GM21576 (cell line): ENCODE results near the gene KATNB1.
"Not testable (repeated sequence)": the region's sequence is repeated elsewhere in the genome, so short reads cannot be mapped to it uniquely, and the experiment has no call there.

ENCODE experiments used
- ATAC-seq: cut with Tn5 transposase; IDR thresholded peaks from one replicate; pipeline ENCODE4 v1.9.1; 2021; ENCODE audit warnings: mild to moderate bottlenecking, moderate library complexity; ENCODE audit not compliant: unreplicated experiment

KATNB1 gene

DNA sequence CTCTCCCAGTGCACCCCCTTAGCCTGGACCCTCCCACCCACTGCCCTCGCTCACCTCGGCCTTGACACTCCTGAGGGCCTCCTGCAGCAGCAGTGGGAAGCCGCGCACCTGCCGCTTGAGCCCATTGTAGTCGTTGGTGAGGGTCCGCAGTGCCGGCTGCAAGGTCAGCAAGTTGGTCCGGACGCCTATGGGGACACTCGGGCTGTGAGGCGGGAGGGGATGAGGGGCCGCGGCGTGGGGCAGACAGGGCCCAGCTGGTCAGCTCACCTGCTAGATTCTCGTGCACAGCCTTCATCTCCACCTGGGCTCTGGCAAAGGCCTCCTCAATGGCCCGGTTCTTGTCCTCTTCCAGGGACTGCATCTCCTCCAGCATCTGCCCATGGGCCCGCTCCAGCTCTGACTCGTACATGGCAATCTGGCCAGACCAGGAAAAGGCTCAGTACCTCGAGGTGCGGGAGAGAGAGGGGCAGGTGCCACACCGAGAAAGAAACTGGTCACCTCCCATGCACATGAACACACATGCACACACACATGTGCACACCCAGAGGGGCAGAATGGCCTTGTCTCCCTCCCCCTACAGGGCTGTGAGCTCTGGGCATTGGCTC is 34.1 kb downstream of the KATNB1 start:
- no peak for ATAC-seq

DNA sequence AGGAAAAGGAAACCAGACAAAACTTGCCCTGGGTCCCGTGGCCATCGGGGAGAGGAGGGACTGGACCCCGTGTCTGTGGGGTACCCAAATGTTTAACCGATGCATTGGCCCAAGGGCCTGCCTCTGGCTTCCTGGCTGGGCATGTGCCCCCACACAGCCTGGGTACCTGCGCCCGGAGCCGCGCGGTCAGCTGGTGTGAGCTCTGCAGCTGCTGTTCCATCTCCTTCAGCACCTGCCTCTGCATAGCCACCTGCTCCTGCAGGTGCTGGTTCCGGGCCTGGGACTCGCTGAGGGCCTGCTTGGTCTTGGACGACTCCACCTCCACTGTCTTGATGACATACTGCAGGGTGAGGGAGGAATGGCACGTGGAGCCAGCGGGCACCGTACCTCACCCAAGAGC is 34.8 kb downstream of the KATNB1 start:
- ATAC-seq: no peak

DNA sequence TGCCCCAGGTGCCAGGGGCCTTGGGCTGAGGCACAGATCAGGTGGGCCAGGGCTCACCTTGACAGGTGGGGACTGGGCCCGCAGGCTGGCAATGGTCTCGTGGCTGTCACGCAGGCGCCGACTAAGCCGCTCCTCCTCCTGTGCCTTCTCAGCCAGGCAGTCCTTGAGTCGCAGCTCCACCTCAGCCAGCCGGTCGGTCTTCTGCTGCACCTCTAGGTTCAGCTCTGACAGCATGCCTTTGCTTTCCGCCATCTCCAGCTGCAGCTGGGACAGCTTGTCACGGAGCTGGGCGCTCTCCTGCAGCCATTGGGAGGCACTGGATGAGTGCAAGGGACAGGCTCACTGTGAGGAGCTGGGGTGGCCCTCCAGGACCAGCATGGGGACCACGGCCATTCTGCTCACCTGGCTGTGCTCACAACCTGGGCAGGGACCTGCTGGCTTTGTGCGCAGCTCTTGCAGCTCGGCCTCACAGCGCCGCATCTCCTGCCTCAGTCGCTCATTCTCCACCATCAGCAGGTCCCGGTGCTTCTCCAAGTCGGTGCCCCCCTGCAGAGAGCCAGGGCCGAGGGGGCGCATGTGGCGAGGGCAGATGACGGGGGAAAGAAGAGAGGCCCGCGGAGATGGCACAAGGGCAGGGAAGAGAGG is 35.7 kb downstream of the KATNB1 start:
- ATAC-seq: no peak

DNA sequence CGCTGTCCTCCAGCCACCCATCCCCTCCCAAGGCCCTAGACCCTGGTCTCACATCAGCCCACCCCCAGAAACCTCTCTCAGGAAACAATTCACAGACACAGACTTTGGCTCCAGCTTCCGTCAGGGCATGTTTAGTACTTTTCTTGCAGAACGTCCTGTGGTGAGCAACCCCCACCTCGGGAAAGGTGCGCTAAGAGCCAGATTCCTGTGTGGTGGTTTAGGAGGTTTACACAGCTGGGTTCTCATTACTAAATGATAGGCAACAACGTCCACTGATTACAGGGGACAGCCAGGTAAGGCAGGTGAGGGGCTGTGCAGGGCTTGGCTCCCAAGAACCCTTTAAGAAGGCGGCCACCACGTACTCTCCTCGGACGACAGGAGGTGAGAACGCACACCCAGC is 37.4 kb downstream of the KATNB1 start:
- ATAC-seq: no peak

DNA sequence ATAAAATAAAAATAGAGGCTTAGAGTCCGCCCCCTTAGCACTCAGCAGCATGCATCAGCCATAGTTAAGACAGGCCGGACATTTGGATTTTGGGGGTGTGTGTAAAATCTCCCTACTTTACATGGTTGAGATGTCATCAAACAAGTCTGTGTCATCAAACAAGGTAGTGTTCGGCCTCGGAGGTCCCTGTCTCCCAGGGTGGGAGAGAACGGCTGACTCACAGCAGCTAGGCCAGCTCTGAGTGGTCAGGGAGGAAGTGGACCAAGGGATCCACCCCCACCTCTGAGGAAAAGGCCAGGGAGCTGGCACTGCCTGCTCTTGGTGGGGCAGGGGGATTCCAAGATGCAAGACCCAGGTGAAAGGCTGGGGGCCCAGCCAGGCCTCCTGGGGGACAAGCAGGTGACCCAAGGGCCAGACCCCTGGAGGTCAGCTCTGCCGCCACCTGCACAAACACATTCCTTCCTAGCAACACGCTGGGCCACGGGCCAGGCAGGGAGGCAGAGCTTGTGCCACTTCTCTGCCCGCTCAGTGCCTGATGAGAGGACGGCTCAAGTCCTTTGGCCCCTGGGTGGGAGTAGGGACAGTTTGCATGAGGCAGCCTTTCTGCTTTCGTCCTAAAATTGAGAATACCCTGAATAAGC is 38.2 kb downstream of the KATNB1 start:
- ATAC-seq: no peak

DNA sequence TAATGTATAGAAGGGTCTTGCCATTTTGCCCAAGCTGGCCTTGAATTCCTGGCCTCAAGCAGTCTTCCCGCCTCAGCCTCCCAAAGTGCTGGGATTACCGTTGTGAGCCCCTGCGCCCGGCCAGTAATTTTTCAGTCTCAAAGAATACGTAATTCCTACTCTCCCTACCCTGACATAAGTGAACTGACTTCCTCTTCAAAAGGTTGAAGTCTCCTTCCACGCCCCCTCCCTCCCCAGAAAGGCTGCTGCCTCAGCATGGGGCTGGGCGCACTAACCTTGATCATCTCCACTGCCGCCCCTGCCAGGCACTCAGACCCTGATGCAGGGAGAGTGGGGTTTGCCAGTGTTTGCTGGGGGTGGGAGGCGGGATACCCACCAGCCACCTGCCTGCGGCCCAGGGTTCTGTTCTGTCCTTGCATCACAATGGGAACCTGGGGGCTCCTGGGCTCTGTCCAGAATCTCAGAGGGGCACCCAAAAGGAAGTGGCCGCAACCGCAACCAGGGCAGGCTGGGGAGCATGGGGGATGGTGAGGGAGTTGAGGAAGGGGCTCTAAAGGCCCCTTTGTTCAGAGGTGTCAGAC is 39.2 kb downstream of the KATNB1 start:
- no peak for ATAC-seq

DNA sequence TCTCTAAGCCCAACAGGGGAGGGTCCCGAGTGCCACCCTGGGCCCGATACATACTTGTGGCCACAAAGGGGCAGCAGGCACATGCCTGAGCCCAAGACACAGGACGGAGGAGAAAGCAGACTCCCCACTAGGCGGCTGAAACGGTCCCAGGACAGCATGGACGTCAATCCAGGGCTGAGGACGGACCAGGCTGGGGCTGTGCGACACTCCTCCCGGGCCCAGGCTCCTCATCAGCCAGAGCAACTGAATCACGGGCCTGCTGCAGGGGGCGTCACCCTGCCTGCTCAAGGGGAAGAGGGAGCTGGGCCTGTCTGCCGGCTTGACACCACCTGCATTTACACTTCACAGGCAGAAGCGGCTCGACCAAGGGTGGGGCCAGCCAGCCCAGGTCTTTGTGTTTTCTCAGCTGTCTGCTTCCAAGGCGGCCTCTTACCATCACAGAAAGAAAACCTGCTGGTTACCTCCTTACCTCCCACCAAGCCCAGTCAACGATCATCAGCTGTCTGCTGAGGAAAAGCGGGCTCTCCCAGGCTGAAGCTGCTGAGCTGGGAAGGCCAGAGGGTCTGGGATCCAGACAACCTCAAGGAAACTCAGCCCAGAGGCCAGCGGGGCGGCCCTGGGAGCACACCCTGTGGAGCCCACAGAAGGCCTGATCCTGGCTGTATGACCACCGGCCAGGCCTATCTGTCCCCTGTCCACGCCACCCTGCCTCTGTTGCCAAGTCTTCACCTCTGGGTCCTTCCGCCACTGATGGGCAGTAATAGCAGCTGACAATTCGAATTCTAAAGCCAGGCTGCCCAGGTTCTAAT is 40.3 kb downstream of the KATNB1 start:
- ATAC-seq: no peak

DNA sequence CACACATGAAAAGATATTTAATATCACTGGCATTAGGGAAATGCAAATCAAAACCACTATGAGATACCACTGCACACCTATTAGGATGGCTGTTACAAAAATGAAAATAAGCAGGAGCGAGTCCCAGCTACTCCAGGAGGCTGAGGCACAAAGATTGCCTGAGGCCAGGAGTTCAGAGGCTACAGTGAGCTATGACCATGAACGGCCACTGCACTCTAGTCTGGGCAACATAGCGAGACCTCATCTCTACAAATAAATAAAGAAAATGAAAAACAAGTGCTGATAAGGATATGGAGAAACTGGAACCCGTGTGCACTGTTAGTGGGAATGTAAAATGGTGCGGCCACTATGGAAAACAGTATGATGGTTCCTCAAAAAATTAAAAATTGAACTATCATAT is 43.1 kb downstream of the KATNB1 start:
- ATAC-seq: no peak

DNA sequence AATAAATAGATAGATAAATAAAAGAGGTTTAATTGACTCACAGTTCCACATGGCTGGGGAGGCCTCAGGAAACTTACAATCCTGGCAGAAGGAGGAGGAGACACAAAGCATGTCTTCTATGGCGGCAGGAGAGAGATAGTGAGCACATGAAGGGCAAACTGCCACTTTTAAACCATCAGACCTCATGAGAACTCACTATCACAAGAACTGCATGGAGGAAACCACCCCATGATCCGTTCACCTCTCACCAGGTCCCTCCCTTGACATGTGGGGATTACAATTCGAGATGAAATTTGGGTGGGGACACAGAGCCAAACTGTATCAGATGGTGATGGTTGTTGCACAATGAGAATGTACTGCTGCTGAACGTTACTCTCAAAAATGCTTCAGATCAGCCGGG is 44.3 kb downstream of the KATNB1 start:
- not testable (repeated sequence) for ATAC-seq

DNA sequence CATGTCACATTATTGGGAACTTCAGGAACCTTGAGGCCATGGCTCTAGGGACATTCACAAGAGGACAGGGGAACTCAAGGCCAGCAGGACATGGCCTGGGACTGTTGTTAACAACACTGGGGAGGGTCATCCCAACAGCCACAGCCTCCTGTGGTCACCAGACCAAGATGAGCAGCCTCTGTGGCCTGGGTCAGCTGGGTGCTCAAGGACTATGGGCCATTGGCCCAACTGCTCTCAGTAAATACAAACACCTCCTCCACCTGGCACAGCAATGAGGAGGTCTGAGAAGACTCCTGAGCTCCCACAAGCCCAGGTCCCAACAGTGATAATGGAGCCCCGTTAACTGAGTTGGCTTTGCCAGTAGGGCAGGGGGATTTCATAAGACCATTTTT is 45.8 kb downstream of the KATNB1 start:
- no peak for ATAC-seq

DNA sequence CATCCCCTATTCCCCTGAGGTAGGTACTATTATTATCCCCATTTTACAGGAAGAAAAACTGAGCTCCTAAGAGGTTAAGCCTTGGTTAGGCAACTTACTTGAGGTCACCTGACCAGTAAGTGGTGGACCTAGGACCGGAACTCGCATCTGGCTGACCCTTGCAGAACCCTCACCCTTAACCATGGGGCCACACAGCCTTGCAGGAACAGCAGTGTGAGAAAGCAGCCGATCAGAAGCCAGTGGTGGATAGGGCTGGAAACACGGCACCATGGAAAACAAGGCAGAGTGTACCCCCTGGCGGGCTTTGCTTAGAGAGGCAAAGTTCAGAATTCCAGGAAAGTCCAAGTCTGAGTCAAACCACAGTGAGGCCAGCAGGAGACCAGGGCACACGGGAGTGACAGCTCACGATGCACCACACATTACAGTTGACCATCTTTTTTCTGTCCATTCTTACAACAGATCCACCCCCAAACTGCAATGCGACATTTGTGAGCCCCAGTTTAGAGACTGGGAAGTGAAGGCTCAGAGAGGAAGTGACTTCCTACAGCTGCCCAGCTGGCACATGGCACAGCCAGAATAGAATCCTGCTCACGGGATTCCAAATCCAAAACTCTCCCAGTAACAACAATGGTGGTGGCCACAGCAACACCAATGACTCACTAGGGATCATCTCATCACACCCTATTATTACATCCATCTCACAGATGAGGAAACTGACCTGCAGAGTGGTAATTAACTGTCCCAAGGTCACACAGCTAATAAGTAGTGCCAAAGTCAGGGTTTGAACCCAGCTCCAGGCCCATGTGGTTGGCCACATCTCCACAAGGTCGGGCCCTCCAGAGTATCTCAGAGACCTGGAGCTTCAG is 46.4 kb downstream of the KATNB1 start:
- ATAC-seq: no peak

DNA sequence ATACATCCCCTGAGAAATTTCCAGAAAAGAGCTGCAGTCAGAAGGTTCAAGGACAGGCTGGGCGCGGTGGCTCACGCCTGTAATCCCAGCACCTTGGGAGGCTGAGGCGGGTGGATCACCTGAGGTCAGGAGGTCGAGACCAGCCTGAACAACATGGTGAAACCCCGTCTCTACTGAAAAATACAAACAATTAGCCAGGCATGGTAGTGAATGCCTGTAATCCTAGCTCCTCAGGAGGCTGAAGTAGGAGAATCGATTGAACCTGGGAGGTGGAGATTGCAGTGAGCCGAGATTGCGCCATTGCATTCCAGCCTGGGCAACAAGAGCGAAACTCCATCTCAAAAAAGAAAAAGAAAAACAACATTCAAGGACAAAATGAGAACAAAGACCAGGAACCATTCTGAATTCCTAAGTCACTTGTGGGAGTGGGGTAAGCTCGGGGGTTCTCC is 47.1 kb downstream of the KATNB1 start:
- ATAC-seq: not testable (repeated sequence)

DNA sequence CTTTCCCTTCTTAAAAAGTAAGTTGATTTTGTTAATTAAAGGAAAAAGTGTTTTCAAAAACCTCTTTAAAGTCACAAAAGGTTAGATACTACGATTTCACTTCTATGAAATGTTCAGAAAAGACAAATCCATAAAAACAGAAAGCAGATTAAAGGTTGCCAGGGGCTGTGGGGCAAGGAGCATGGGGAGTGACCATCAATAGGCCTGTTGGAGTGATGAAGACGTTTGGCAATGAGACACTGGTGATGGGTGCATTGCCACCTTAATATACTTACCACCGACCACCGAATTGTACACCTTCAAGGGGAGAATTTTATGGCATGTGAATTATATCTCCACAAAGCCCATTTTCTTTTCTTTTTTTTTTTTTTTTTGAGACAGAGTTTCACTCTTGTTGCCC is 47.5 kb downstream of the KATNB1 start:
- ATAC-seq: no peak

DNA sequence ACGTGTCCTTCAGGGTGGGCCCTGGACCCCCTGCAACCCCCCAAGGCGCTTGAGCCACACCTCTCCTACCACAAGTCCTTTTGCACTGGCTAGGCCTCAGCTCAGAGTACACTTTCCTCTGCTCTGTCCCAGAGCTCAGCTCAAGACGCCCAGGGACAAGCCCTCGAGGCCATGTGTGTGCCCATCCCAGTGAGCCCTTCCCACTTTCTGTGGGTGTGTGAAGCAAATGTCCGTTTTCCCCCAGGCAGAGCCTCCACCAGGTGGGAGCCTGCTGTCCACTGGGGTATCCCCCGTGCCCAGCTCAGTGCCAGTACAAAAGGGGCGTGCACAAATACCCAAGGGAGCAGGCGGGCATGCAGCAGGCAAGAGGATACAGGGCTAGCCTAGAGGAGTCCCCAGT is 48.3 kb downstream of the KATNB1 start:
- no peak for ATAC-seq

DNA sequence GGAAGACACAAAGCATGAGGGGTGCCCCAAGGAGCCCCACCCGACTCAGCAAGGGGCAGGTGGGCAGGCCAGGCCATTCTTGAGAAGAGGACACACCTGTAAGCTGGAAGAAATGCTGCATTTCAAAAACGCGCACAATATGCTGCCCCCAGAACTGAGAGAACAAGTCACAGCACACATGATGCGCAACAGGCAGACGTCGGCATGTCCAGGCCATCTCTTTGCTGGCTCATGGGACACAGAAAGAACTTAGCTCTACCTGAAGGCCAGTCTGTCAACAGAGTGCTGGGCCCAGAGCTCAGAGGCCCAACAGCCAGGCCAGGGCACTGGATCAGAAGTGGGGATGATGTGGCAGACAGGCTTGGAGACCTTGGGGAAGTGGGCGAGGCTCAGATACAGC is 48.8 kb downstream of the KATNB1 start:
- ATAC-seq: no peak

DNA sequence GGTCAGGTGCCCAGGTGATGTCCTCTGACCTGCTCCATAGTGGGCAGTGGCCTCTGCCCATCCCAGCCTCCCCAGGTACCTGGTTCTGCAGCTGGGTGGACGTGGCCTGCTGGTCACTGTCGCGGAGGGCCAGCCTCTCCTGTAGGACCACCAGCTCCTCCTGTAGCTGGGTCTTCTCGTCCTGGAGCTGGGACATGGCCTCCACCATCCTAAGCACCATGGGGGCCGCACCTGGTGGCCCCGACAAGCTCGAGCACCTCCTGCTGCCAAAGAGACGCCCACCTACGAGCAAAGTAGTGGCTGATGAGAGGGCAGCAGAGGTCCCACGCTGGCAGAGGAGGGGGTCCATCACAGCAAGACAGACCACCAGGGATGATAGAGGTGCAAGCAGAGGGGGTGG is 49.8 kb downstream of the KATNB1 start:
- no peak for ATAC-seq

DNA sequence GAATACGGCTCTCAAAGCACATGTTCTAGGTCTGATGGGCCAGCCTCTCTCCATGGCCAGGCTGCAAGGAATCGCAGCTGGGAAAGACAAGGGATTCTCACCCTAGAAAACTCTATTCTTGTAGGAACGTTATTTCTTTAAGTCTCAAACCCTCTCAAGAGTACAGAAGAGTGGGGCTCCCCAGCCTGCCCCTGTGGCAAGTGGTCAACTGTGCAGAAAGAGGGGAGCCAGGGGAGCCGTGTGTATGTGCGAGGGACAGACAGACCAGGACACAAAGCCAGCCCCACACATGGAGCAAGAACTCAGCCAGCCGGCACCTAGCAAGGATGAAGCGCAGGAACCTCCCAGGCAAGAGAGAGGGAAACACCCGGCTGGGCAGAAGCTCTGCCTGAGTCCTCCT is 50.4 kb downstream of the KATNB1 start:
- ATAC-seq: no peak

DNA sequence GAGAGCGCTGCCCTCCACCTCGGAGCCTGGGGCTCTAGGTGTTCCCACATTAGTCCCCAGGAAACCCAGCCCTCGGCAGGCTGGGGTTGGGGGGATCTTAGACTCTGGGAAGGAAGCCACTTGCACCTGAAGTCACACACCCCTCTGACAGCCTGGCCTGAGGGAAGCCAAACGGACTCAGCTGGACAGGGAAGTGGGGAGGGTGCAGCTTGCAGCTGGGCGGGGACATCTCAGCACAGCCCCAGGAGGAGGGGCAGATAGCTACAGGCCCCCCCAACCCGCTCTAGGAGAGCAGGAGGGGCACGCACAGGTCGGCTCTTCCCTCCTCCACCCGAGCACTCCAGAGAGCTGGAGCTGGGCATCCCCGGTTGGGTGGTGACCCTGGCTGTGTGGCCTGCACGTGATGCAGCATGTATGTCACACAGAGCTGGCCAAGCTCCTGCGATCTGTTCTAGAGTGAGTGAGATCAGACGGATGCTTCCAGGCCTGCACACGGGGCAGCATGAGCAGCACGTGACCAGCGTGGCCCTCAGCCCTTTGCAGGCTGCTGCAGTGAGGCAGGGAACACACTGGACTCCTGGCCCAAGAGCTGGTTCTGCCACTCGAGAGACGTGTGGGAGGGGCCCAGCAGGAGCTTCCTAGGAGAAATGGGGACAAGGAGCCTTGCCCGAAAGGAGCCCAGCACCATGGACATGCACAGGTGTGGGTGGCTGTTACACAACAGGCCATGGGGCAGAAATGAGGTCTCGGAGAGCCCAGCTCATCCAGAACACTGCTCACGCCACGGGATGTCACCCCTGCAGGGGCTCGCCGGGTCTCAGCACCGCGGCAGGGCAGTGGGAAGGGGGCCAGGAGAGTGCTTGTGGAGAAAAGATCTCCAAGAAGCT is 51.3 kb downstream of the KATNB1 start:
- ATAC-seq: no peak

DNA sequence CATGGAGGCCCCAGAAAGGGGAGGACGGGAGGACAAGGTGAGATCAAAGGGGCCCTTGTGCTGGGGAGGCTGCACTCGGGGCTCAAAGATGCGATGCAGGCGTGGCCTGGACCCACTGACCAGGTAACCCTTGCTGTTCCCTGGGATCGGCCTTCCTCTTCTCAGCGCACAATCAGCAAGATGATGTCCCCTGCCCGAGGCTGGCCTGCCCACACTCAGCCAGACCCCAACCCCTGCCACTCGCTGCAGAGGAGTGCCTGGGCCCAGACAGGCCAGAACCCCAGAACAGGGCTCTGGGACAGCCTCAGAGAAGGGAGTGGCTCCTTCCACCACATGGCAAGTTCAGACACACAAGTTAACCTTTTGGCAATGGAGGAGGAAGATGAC is 51.9 kb downstream of the KATNB1 start:
- no peak for ATAC-seq
